Uterus (tissue), 4 donors: ENCODE measurements around the gene PKMYT1. TPM values are rescaled to one million over a fixed set of nuclear protein-coding genes. Genes with fewer than 3 reads are reported as not detected.

Experiments
- DNase-seq, 2 donors: peaks; one replicate each; pipeline ENCODE4 v3.0.0-alpha.2; 2019 to 2020
- H3K27ac ChIP-seq, 2 donors: fragments of 200-600 bp; sonication (generic); 1 replicate in 1 of 2; 2 replicates in 1 of 2; pipeline ENCODE4 v1.5.1; 2016 to 2018
- H3K27me3 ChIP-seq, 2 donors: fragments of 200-600 bp; sonication (generic); one replicate each; pipeline ENCODE4 v1.5.1; 2018 to 2019; ENCODE audit warnings: control low read depth in 1 of 2
- H3K36me3 ChIP-seq, 2 donors: fragments of 200-600 bp; sonication (generic); one replicate each; pipeline ENCODE4 v1.5.1; 2019; ENCODE audit warnings: control low read depth in 1 of 2
- H3K4me1 ChIP-seq, 2 donors: fragments of 200-600 bp; sonication (generic); one replicate each; pipeline ENCODE4 v1.5.1; 2018 to 2019; ENCODE audit warnings: control low read depth in 1 of 2
- H3K4me3 ChIP-seq, 2 donors: fragments of 200-600 bp; sonication (generic); 1 replicate in 1 of 2; 2 replicates in 1 of 2; pipeline ENCODE4 v1.5.1; 2018 to 2019; ENCODE audit warnings: mild to moderate bottlenecking in 1 of 2
- H3K9me3 ChIP-seq, 2 donors: fragments of 200-600 bp; sonication (generic); one replicate each; pipeline ENCODE4 v1.5.1; 2019; ENCODE audit warnings: control low read depth in 1 of 2
- POLR2A ChIP-seq, 2 donors: fragments of 450-650 bp; IDR thresholded peaks; one replicate each; pipeline ENCODE4 v1.6.1; 2016; ENCODE audit warnings: antibody characterized with exemption in 2 of 2, mild to moderate bottlenecking in 1 of 2, moderate library complexity in 1 of 2
- intact Hi-C: fragments of 100-400 bp; cut with DNase I; formaldehyde crosslinking; loops from one replicate; pipeline ENCODE4 v1.15.1; 2023; ENCODE audit warnings: low total_unique reads
- total RNA-seq, 4 donors: library from RNA; depleted of rRNA in 3 of 4; stranded (reverse); fragments of >200 nt in 3 of 4; gene quantifications; one replicate each; pipeline versions ENCODE4 v1.1.0 to v1.2.4, GENCODE V29; 2014 to 2023
- TF ChIP-seq, protein P1 (sequence below), 4 experiments: fragments of 200-600 bp in 2 of 4; fragments of 450-650 bp in 2 of 4; sonication (generic) in 2 of 4; IDR thresholded peaks; one replicate each; pipeline ENCODE4 v1.5.1; 2016 to 2019; ENCODE audit warnings: antibody characterized with exemption in 4 of 4, mild to moderate bottlenecking in 2 of 4, moderate library complexity in 1 of 4
- donor health status: DM: yes; HTN: yes; CAD: no.

PKMYT1 gene
- total RNA-seq, 4 donors from 2014 or later, result 6.1 TPM; not detected in 3

DNA sequence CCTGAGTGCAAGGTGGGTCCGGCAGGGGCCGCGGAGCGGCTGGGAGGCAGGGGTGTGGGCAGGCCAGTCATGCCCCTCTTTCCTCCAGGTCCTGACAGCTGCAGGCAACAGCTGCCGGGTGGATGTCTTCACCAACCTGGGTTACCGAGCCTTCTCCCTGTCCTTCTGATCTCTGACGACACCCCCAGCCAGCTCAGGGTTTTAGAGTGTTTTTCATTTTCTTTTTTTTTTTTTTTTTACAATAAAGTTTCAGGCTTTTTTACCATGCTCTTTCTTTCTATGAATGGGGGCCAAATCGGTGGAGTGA lies 47.2 kb upstream of the PKMYT1 start:
- no peak for TF ChIP-seq POLR2A (IDR thresholded peaks at IDR 0.05)
- TF ChIP-seq, protein P1, sequence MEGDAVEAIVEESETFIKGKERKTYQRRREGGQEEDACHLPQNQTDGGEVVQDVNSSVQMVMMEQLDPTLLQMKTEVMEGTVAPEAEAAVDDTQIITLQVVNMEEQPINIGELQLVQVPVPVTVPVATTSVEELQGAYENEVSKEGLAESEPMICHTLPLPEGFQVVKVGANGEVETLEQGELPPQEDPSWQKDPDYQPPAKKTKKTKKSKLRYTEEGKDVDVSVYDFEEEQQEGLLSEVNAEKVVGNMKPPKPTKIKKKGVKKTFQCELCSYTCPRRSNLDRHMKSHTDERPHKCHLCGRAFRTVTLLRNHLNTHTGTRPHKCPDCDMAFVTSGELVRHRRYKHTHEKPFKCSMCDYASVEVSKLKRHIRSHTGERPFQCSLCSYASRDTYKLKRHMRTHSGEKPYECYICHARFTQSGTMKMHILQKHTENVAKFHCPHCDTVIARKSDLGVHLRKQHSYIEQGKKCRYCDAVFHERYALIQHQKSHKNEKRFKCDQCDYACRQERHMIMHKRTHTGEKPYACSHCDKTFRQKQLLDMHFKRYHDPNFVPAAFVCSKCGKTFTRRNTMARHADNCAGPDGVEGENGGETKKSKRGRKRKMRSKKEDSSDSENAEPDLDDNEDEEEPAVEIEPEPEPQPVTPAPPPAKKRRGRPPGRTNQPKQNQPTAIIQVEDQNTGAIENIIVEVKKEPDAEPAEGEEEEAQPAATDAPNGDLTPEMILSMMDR (IDR thresholded peaks at IDR 0.05), result no peak
- Histone ChIP-seq H3K36me3 (no peaks in the 10 kb centered on the region), H3K27me3 (peaks cover 5 to 12% of the 10 kb centered on the region in 2 donors), H3K4me1 (peaks cover 0 to 23% of the 10 kb centered on the region in 2 donors), H3K4me3 (no peak overlapping the region), H3K27ac (no peak overlapping the region), H3K9me3 (no peaks in the 10 kb centered on the region)
- DNase-seq, result no peak
- intact Hi-C loops, result no loop called here

DNA sequence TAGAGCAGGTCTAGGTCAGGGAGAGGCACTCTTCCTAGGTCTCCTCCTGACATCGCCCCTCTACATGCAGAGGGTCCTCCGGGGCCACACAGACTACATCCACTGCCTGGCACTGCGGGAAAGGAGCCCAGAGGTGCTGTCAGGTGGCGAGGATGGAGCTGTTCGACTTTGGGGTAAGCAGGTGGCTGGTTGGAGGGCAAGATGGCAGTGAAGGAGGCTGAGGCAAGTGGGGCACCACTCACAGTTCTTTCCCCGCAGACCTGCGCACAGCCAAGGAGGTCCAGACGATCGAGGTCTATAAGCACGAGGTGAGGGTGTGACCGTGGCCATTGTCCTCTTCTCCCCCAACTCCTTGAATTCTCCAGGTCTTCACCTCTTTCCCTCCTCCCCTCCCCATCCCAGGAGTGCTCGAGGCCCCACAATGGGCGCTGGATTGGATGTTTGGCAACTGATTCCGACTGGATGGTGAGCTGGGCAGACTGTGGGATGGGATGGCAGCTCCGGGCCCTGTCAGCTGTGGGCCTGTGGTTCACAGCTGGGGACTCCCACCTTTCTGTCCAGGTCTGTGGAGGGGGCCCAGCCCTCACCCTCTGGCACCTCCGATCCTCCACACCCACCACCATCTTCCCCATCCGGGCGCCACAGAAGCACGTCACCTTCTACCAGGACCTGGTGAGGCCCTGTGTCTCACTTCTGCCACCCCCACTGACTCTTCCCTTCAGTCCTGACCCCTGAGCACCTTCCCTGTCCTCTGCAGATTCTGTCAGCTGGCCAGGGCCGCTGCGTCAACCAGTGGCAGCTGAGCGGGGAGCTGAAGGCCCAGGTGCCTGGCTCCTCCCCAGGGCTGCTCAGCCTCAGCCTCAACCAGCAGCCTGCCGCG lies 46.6 kb upstream of the PKMYT1 start:
- Histone ChIP-seq H3K27ac (no peak overlapping the region), H3K4me1 (peaks cover 0 to 26% of the 10 kb centered on the region in 2 donors), H3K4me3 (no peak overlapping the region), H3K27me3 (peaks cover 5 to 12% of the 10 kb centered on the region in 2 donors), H3K36me3 (no peaks in the 10 kb centered on the region), H3K9me3 (no peaks in the 10 kb centered on the region)
- no peak for DNase-seq
- intact Hi-C loops, result no loop called here
- TF ChIP-seq, protein P1 (IDR thresholded peaks at IDR 0.05), result no peak
- TF ChIP-seq POLR2A (IDR thresholded peaks at IDR 0.05), result no peak

DNA sequence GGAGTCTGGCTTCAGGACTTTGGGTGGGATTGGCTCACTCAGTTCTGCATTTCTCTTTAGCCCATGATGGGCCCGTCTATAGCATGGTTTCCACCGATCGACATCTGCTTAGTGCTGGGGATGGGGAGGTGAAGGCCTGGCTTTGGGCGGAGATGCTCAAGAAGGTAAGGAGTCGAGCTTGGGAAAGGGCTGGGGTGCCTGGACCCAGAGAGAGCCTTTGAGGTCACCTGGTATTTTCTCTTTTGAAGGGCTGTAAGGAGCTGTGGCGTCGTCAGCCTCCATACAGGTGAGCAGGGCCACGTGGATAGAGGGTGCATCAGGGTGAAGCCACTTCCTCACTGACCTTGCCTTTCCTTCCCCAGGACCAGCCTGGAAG lies 45.7 kb upstream of the PKMYT1 start:
- H3K9me3 ChIP-seq, result no peaks in the 10 kb centered on the region
- no peak for DNase-seq
- no peak overlapping the region for H3K27ac ChIP-seq
- H3K4me3 ChIP-seq, result no peak overlapping the region
- H3K36me3 ChIP-seq, result no peaks in the 10 kb centered on the region
- H3K4me1 ChIP-seq, result peaks cover 0 to 28% of the 10 kb centered on the region in 2 donors
- intact Hi-C loops, result no loop called here
- TF ChIP-seq, protein P1 (IDR thresholded peaks at IDR 0.05), result no peak
- no peak for TF ChIP-seq POLR2A (IDR thresholded peaks at IDR 0.05)
- H3K27me3 ChIP-seq, result peaks cover 5 to 8% of the 10 kb centered on the region in 2 donors

DNA sequence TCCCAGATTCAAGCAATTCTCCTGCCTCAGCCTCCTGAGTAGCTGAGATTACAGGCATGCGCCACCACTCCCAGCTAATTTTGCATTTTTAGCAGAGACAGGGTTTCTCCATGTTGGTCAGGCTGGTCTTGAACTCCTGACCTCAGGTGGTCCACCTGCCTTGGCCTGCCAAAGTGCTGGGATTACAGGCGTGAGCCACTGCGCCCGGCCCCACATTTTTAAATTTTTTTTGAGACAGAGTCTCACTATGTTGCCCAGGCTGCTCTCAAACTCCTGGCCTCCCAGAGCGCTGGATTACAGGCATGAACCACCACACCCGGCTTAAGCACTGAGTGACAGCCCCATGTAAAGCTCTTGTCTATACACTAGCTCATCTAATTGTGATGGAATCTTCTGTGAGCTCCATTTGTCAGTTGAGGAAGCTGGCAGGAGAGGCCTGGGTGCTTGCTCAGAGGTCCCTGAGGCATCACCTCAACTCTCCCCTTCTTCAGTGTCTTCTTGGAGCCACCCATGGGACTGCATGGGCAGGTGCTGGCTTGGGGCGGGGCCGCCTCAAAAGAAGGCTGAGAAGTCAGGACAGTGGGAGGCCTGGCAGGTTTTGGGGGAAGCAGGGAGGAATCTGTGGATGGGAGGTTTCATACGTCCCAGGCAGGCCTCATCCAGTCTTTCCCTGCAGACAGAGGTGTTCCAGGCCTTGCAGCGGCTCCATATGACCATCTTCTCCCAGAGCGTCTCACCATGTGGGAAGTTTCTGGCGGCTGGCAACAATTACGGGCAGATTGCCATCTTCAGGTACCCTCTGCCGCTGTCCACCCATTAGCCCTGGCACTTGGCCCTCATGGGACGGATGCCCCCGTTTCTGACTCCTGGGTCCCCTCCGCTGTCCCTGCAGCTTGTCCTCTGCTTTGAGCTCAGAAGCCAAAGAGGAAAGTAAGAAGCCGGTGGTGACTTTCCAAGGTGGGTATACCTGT lies 45.1 kb upstream of the PKMYT1 start:
- Histone ChIP-seq H3K4me1 (peaks cover 0 to 28% of the 10 kb centered on the region in 2 donors), H3K4me3 (no peak overlapping the region), H3K27me3 (peaks cover 2 to 5% of the 10 kb centered on the region in 2 donors), H3K36me3 (no peaks in the 10 kb centered on the region), H3K27ac (no peak overlapping the region), H3K9me3 (no peaks in the 10 kb centered on the region)
- DNase-seq, result no peak
- intact Hi-C loops, result no loop called here
- TF ChIP-seq, protein P1 (IDR thresholded peaks at IDR 0.05), result no peak
- TF ChIP-seq POLR2A (IDR thresholded peaks at IDR 0.05), result no peak
